Mucosa of descending colon (tissue), 3 donors: Measurements from ENCODE around the gene VILL. TPM values are rescaled to one million over a fixed set of nuclear protein-coding genes. Genes with fewer than 3 reads are reported as not detected.

ENCODE experiments used
- ATAC-seq: fragments of 200-7000 bp; cut with Tn5 transposase; one replicate; pipeline ENCODE4 v1.9.1; 2020; ENCODE audit warnings: mild to moderate bottlenecking, moderate library complexity
- DNase-seq, 3 donors: peaks; one replicate each; pipeline ENCODE4 v3.0.0-alpha.2; 2020
- H3K36me3 ChIP-seq: fragments of 200-600 bp; one replicate; pipeline ENCODE4 v1.8.0; 2021; ENCODE audit warnings: low read depth, mild to moderate bottlenecking
- H3K4me1 ChIP-seq: fragments of 200-600 bp; one replicate; pipeline ENCODE4 v1.8.0; 2021; ENCODE audit warnings: low read depth, mild to moderate bottlenecking
- H3K4me3 ChIP-seq: fragments of 200-600 bp; one replicate; pipeline ENCODE4 v1.8.0; 2021; ENCODE audit warnings: mild to moderate bottlenecking
- H3K9me3 ChIP-seq: fragments of 200-600 bp; one replicate; pipeline ENCODE4 v1.8.0; 2021; ENCODE audit warnings: mild to moderate bottlenecking
- intact Hi-C, 2 donors: fragments of 100-400 bp; cut with DNase I in 1 of 2; cut with micrococcal nuclease in 1 of 2; formaldehyde crosslinking; loops; one replicate each; pipeline versions ENCODE4 v1.11.0 to v1.11.1; 2022; cut with DNase I, micrococcal nuclease
- total RNA-seq, 3 donors: library from RNA; stranded (reverse); fragmentation: NEBNext Ultra II Directional in 2 of 3; extraction: Animal tissue kit (Norgen Biotek cat#: 25700) in 2 of 3; gene quantifications; one replicate each; pipeline versions ENCODE4 v1.2.1 to v1.2.4, GENCODE V29; 2021 to 2023
- TF ChIP-seq, protein P1 (sequence below): fragments of 200-600 bp; IDR thresholded peaks from one replicate; pipeline ENCODE4 v1.8.0; 2022; ENCODE audit warnings: antibody characterized with exemption, mild to moderate bottlenecking
- donor health status: DM: no; HTN: no; CAD: no; lungs with moderate emphysema.
- donor health status: DM: no; HTN: no; CAD: no.
- donor health status: DM: no; HTN: yes; CAD: no.

The VILL gene
- total RNA-seq, 3 donors from 2014 or later: 69.7 to 197 (median 150) TPM

GRCh38 chr3:38022301-38022700 lies 31.7 kb downstream of the VILL start:
- TF ChIP-seq, protein P1, sequence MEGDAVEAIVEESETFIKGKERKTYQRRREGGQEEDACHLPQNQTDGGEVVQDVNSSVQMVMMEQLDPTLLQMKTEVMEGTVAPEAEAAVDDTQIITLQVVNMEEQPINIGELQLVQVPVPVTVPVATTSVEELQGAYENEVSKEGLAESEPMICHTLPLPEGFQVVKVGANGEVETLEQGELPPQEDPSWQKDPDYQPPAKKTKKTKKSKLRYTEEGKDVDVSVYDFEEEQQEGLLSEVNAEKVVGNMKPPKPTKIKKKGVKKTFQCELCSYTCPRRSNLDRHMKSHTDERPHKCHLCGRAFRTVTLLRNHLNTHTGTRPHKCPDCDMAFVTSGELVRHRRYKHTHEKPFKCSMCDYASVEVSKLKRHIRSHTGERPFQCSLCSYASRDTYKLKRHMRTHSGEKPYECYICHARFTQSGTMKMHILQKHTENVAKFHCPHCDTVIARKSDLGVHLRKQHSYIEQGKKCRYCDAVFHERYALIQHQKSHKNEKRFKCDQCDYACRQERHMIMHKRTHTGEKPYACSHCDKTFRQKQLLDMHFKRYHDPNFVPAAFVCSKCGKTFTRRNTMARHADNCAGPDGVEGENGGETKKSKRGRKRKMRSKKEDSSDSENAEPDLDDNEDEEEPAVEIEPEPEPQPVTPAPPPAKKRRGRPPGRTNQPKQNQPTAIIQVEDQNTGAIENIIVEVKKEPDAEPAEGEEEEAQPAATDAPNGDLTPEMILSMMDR: no peak
- DNase-seq (peak in 2 of 3 donors; percentile 19 to 35), ATAC-seq (no peak)
- H3K36me3 ChIP-seq: no peaks in the 10 kb centered on the region
- peaks cover 36% of the 10 kb centered on the region for H3K4me1 ChIP-seq
- H3K4me3 ChIP-seq: no peak overlapping the region
- intact Hi-C loops: no loop called here
- H3K9me3 ChIP-seq: no peaks in the 10 kb centered on the region

DNA sequence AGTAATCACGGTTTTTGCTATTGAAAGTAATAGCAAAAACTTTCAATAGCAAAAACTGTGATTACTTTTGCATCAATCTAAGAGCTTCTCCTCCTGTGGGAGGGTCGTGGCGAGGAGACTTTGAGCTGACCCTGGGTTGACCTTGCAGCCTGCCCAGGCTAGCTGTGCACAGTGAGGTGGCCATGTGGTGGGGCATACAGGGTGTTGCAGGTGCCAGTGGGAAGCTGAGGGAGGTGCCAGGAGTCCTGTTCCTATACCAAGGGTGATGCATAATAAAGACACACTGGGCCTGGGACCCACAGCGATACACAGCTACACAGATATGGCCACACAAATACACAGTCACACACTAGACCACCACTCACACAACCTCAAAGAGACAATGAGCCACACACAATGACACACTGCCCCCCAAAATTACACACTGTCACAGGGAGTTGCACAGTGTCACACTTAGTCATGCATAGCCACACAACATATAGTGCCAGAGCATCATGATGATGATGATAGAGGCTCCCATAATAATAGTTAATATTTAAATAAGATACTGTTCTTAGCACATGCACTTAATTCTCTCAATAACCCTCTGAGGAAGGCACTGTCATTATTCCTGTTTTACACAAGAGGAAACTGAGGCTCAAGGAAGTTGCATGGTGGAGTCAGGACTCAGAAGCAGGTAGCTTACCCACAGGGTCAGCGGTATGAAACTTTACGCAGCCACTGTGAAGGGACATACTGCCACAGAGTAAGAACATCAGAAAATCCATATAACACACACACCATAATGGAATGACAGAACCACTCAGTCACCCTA lies 32.5 kb downstream of the VILL start:
- no peaks in the 10 kb centered on the region for H3K9me3 ChIP-seq
- no peaks in the 10 kb centered on the region for H3K36me3 ChIP-seq
- intact Hi-C loops: no loop called here
- TF ChIP-seq, protein P1: no peak
- no peak for ATAC-seq
- H3K4me3 ChIP-seq: peak overlapping the region; percentile 38
- peaks cover 35% of the 10 kb centered on the region for H3K4me1 ChIP-seq
- peak in 2 of 3 donors; percentile 12 to 34 for DNase-seq

DNA sequence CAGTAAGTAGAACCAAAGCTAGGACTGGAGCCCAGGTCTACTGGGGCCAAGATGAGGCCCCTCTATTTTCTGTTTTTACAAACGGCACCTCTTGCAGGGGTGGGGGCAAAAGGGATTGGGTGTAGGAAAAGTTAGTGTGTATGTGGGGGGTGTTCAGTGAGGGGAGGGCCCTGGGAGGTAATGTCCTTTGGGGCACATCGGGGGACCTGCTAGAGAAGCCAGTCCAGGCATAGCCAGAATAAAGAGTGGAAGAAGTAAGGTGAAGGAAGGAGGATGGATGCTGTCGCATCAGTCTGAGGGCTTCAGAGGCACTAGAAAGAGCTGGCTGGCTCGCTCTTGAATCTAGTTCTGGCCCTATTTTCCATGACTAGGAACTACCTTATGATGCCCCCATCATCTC lies 36.3 kb downstream of the VILL start:
- TF ChIP-seq, protein P1: no peak
- intact Hi-C loops: no loop called here
- Histone ChIP-seq H3K4me3 (no peak overlapping the region), H3K36me3 (no peaks in the 10 kb centered on the region), H3K9me3 (no peaks in the 10 kb centered on the region), H3K4me1 (peaks cover 64% of the 10 kb centered on the region)
- no peak for ATAC-seq
- DNase-seq: peak in 1 of 3 donors; percentile 7

DNA sequence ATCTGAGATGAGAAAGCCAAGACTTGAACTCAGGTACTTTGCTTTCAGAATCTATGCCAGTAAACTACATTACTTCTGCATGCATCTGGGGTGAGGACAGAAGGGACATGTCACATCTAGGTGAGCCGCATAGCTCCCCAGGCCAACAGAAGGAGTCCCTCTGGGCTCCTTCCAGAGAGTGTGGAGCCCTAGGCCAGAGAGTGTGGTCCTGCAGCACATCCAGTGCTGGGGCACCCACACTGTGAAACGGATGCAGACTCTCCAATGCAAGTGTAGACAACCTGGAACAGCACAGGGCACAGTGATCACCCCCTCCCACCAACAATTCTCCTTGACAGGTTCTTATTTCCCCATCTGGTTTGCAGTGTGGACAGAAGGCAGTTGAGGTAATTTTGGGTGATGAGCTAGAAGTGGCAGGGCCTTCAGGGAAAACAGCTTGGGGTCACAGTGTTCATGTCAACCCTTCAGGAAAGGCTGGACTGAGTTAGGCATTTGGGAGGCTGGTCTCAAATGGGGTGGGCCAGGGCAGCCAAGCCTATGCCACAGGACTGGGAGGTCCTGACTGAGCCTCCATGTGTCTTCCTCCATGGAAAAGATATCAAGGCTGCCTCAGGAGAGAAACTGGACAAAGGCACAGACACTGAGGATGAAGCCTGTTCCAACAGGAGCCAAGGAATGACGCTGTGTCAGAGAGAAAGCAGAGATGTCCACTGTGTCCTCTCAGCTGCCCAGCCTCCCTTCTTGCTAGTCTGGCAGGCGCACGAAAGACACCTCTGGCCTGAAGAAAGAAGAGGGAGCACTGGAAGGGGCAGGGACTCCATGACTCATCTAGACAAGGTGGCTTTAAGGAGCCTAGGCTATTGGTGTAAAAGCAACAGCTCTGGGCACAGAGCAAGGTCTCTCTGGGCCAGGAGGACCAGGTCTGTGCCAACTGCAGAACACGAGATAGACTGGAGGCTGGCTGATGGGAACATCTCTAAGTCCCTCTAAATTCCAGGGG lies 37.2 kb downstream of the VILL start:
- DNase-seq: peak in 1 of 3 donors; percentile 4
- no peaks in the 10 kb centered on the region for H3K36me3 ChIP-seq
- TF ChIP-seq, protein P1: no peak
- no peak overlapping the region for H3K4me3 ChIP-seq
- intact Hi-C loops: no loop called here
- H3K4me1 ChIP-seq: peaks cover 61% of the 10 kb centered on the region
- ATAC-seq: no peak
- H3K9me3 ChIP-seq: no peaks in the 10 kb centered on the region

- intact Hi-C loops: no loop called here
- peak in 2 of 3 donors; percentile 16 to 62 for DNase-seq
- H3K9me3 ChIP-seq: no peaks in the 10 kb centered on the region
Observed at GRCh38 chr3:38028621-38029361, 38.2 kb downstream of the VILL start.

More at GRCh38 chr3:38028621-38029361, 38.2 kb downstream of the VILL start:
- ATAC-seq: no peak
- Histone ChIP-seq H3K4me1 (peaks cover 51% of the 10 kb centered on the region), H3K4me3 (no peak overlapping the region), H3K36me3 (no peaks in the 10 kb centered on the region)
- TF ChIP-seq, protein P1: no peak
